ENCODE data around the gene KRTAP10-8.

DNA sequence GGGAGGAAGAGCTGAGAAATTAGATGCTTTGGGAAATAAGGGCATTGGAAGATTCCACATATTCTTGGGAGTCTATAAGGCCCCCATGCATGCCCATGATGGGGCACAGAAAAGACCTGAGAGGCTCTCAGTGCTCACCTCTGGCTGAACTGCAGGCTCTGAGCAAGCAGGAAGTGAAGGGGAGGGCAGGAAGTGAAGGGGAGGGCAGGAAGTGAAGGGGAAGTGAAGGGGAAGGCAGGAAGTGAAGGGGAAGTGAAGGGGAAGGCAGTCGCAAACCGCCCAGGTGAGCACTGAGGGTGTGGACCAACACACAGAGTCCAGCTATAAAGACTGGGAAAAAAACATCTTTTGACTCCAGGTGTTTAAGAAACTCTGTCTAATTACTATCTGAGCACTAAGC, 18.6 kb downstream of the KRTAP10-8 start:
- TF ChIP-seq, protein P1, sequence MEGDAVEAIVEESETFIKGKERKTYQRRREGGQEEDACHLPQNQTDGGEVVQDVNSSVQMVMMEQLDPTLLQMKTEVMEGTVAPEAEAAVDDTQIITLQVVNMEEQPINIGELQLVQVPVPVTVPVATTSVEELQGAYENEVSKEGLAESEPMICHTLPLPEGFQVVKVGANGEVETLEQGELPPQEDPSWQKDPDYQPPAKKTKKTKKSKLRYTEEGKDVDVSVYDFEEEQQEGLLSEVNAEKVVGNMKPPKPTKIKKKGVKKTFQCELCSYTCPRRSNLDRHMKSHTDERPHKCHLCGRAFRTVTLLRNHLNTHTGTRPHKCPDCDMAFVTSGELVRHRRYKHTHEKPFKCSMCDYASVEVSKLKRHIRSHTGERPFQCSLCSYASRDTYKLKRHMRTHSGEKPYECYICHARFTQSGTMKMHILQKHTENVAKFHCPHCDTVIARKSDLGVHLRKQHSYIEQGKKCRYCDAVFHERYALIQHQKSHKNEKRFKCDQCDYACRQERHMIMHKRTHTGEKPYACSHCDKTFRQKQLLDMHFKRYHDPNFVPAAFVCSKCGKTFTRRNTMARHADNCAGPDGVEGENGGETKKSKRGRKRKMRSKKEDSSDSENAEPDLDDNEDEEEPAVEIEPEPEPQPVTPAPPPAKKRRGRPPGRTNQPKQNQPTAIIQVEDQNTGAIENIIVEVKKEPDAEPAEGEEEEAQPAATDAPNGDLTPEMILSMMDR (IDR thresholded peaks at IDR 0.05), result no peak
- no peak for TF ChIP-seq POLR2A (IDR thresholded peaks at IDR 0.05)
